Stimulated activated CD4-positive, alpha-beta T cell treated with anti-CD3 and anti-CD28 coated beads, Interleukin-2, amount 100 ng/mL, for 24 hours (primary cell): ENCODE data around the gene USPL1.

Source experiments
- DNase-seq, 2 donors: peaks; one replicate each; pipeline ENCODE4 v3.0.0-alpha.2; 2020

Gene USPL1

DNA sequence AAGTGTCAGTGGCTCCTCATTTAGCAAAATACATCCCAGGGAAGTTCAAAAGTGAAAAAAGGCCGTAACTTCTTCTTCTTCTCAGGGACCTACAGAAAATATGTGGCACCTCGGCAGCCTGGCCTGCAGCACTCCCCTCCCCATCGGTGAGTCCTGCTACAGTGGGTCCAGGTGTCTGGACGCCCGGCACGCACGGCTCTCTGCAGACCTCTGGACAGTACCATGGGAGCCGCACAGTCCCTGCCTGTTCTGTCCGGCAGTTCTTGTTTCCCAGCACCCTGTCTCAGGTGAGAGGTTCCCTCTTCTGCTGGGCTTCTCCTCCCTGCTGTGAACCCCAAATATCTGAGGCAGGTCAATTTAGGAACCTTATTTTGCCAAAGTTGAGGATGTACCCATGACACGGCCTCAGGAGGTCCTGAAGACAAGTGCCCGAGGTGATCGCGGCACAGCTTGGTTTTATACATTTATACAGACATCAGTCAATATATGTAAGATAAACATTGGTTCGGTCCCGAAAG, 80.8 kb downstream of the USPL1 start:
- DNase-seq, result no peak

DNA sequence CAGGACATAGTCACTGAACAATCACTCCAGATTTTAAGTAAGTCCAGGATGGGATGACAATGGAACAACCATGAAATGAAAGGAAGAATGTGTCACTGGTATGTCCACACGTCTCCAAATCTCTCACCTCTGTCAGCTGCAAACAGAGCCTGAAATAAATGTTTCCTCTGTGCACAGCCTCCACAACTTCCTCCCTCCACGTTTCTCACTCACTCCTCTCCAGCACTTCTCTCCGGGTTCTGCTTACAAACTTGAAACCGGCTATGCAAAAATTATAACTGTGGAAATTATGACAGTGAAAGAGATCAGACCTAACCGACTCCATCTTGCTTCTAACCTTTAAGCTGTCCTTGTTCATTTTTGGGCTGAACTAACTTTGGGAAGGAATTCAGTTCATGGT, 82.6 kb downstream of the USPL1 start:
- no peak for DNase-seq

DNA sequence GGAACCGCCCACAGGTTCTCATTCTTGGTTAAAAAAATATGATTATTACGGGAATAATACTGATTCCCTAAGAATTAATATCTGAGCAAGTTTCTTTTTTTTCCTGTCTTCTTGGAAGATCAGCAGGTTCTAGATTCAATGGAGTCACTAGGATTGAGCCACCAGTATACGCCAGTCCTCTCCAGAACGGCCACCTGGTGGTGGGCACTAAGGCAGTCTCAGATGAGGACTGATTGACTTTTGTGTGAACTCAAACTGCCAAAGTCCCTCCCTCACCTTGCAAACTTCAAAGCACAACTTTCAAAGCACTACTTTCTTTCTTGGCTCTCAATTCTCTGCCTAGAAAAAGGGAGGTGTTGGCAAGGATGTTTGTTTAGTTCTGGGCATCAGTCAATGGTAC, 84.3 kb downstream of the USPL1 start:
- no peak for DNase-seq

DNA sequence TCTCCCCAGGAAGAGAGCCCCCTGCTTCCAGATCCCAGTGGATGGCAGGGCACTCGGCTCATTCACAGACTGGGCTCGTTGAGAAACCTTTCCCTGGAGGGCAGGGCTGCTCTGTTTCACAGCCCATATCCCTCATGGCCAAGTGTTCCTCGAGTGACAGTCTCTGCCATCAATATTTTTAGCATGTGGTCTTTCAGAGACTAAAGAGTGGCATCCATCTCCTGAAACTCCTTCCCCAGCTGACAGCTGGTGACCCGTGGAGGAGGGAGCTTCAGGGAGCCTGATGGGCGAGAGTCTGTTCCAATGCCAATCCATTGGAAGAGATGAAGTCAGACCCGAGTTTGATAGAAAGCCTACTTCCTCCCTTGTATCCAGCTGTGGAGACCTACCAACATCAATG, 86.9 kb downstream of the USPL1 start:
- no peak for DNase-seq

DNA sequence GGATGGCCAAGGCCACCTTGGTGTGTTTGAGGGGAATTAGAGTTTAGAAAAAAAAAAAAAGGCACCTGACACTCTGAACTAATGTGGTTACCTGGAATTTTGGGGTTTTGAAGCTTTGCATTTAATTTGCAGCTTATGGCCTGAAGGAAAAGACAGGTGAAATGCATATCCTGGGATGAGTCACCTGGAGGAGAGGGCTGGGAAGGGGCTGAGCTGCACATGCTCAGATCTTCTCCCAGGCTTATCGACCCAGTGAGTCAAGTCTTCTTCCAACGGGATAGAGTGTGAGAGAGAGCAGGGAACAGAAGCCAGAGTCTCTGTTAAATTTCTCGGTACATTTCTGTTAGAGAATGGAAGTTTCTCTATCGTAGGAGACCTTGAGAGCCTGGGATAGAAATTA, 88.0 kb downstream of the USPL1 start:
- DNase-seq, result no peak

DNA sequence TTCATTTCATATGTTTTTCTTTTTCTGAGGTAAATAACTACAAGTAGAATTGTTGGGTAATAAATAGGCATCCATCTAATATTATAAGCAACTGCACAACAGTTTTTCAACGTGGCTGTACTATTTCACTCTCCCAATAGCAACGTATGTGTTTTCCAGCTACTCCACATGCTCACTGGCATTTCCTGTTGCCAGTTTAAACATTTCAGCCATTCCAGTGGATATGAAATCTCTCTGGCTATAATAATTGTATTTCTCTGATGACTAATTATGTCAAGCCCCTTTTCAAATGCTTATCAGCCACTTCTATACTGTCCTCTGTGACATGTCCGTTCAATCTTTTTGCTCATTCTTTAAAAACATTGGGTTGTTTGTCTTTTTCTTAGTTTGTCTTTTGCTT, 90.8 kb downstream of the USPL1 start:
- no peak for DNase-seq
